Measurements from ENCODE around the gene CD79A. TPM values are rescaled to one million over a fixed set of nuclear protein-coding genes. Genes with fewer than 3 reads are reported as not detected.

Gene CD79A
- total RNA-seq, 4 donors from 2014 or later = 1.7 to 3.1 TPM; not detected in 2

GRCh38 chr19:41886761-41887710, 10.0 kb downstream of the CD79A start:
- 37 to 39% methylated on average over 11 to 12 of the region's 13 CpGs for WGBS, 2 donors
- no peak for DNase-seq

GRCh38 chr19:41887711-41888382, 10.8 kb downstream of the CD79A start:
- intact Hi-C loops (cut with DNase I) = no loop called here
- Histone ChIP-seq H3K9me3 (no peaks in the 10 kb centered on the region), H3K4me3 (peak overlapping the region in 2 of 4 donors; percentile 27 to 41), H3K27ac (peak overlapping the region in 3 of 4 donors; percentile 46 to 68 (median 57)), H3K4me1 (peaks cover 14 to 54% (median 20%) of the 10 kb centered on the region in 3 donors), H3K36me3 (peaks cover 25 to 54% (median 29%) of the 10 kb centered on the region in 3 donors), H3K27me3 (no peaks in the 10 kb centered on the region)
- TF ChIP-seq POLR2A (IDR thresholded peaks at IDR 0.05) = no peak
- TF ChIP-seq, protein P1, sequence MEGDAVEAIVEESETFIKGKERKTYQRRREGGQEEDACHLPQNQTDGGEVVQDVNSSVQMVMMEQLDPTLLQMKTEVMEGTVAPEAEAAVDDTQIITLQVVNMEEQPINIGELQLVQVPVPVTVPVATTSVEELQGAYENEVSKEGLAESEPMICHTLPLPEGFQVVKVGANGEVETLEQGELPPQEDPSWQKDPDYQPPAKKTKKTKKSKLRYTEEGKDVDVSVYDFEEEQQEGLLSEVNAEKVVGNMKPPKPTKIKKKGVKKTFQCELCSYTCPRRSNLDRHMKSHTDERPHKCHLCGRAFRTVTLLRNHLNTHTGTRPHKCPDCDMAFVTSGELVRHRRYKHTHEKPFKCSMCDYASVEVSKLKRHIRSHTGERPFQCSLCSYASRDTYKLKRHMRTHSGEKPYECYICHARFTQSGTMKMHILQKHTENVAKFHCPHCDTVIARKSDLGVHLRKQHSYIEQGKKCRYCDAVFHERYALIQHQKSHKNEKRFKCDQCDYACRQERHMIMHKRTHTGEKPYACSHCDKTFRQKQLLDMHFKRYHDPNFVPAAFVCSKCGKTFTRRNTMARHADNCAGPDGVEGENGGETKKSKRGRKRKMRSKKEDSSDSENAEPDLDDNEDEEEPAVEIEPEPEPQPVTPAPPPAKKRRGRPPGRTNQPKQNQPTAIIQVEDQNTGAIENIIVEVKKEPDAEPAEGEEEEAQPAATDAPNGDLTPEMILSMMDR (IDR thresholded peaks at IDR 0.05) = peak in 1 of 6 experiments; percentile 49
- DNase-seq = no peak
- 40 to 45% methylated on average over 6 to 8 of the region's 17 CpGs for WGBS, 2 donors

More at GRCh38 chr19:41886761-41887710, 10.0 kb downstream of the CD79A start:
- Histone ChIP-seq H3K27ac (peak overlapping the region in 3 of 4 donors; percentile 46 to 68 (median 57)), H3K27me3 (no peaks in the 10 kb centered on the region), H3K4me3 (peak overlapping the region in 3 of 4 donors; percentile 22 to 41 (median 27)), H3K9me3 (no peaks in the 10 kb centered on the region), H3K4me1 (peaks cover 18 to 56% (median 25%) of the 10 kb centered on the region in 3 donors), H3K36me3 (peaks cover 17 to 46% (median 21%) of the 10 kb centered on the region in 3 donors)
- TF ChIP-seq, protein P1 (IDR thresholded peaks at IDR 0.05) = no peak
- no peak for TF ChIP-seq POLR2A (IDR thresholded peaks at IDR 0.05)
- intact Hi-C loops (cut with DNase I) = no loop called here

- Histone ChIP-seq H3K27me3 (no peaks in the 10 kb centered on the region), H3K4me3 (no peak overlapping the region), H3K4me1 (peaks cover 14 to 45% (median 20%) of the 10 kb centered on the region in 3 donors), H3K27ac (peak overlapping the region in 1 of 4 donors; percentile 68), H3K9me3 (no peaks in the 10 kb centered on the region), H3K36me3 (peaks cover 28 to 61% (median 31%) of the 10 kb centered on the region in 3 donors)
- intact Hi-C loops (cut with DNase I) = no loop called here
- DNase-seq = no peak
- WGBS, 2 donors = 89 to 94% methylated on average over 7 of the region's 12 CpGs
- TF ChIP-seq, protein P1 (IDR thresholded peaks at IDR 0.05) = no peak
- no peak for TF ChIP-seq POLR2A (IDR thresholded peaks at IDR 0.05)
Measured at GRCh38 chr19:41888926-41889325, 11.8 kb downstream of the CD79A start.

GRCh38 chr19:41889896-41890295, 12.8 kb downstream of the CD79A start:
- TF ChIP-seq, protein P1 (IDR thresholded peaks at IDR 0.05) = no peak
- no peak for TF ChIP-seq POLR2A (IDR thresholded peaks at IDR 0.05)
- no peaks in the 10 kb centered on the region for H3K27me3 ChIP-seq
- H3K4me1 ChIP-seq = peaks cover 7 to 39% (median 16%) of the 10 kb centered on the region in 3 donors
- H3K9me3 ChIP-seq = no peaks in the 10 kb centered on the region
- DNase-seq = no peak
- H3K4me3 ChIP-seq = no peak overlapping the region
- WGBS, 2 donors = 87 to 98% methylated on average over 4 to 5 of the region's 8 CpGs
- no peak overlapping the region for H3K27ac ChIP-seq
- peaks cover 31 to 70% (median 35%) of the 10 kb centered on the region in 3 donors for H3K36me3 ChIP-seq
- intact Hi-C loops (cut with DNase I) = no loop called here

Measured in esophagus squamous epithelium (tissue), 5 donors.